ENCODE results near the gene DCUN1D4.
A peak's percentile ranks its signal among the peaks of the same experiment; 100 is the strongest.

DCUN1D4 gene

GRCh38 chr4:51853027-51853682 is 10.2 kb downstream of the DCUN1D4 start:
- peak in 1 of 56 donors; percentile 5 for DNase-seq

GRCh38 chr4:51855270-51855669 is 12.3 kb downstream of the DCUN1D4 start:
- DNase-seq: no peak

GRCh38 chr4:51855751-51856150 is 12.8 kb downstream of the DCUN1D4 start:
- DNase-seq: no peak

- no peak for DNase-seq
Observed at GRCh38 chr4:51858605-51859202, 15.8 kb downstream of the DCUN1D4 start.

GRCh38 chr4:51859476-51860031 is 16.6 kb downstream of the DCUN1D4 start:
- no peak for DNase-seq

- no peak for DNase-seq
Observed at GRCh38 chr4:51862199-51862598, 19.2 kb downstream of the DCUN1D4 start.

- DNase-seq: no peak
Observed at GRCh38 chr4:51862781-51863180, 19.8 kb downstream of the DCUN1D4 start.

- no peak for DNase-seq
Observed at GRCh38 chr4:51865717-51866116, 22.8 kb downstream of the DCUN1D4 start.

GRCh38 chr4:51866835-51867234 is 23.9 kb downstream of the DCUN1D4 start:
- DNase-seq: no peak

- no peak for DNase-seq
Observed at GRCh38 chr4:51867689-51868448, 24.9 kb downstream of the DCUN1D4 start.

GRCh38 chr4:51868449-51868847 is 25.5 kb downstream of the DCUN1D4 start:
- DNase-seq: no peak

GRCh38 chr4:51870441-51871188 is 27.7 kb downstream of the DCUN1D4 start:
- DNase-seq: no peak

- DNase-seq: no peak
Observed at GRCh38 chr4:51872283-51872997, 29.5 kb downstream of the DCUN1D4 start.

- DNase-seq: no peak
Observed at GRCh38 chr4:51874551-51874950, 31.6 kb downstream of the DCUN1D4 start.

- no peak for DNase-seq
Observed at GRCh38 chr4:51878431-51878830, 35.5 kb downstream of the DCUN1D4 start.

- DNase-seq: no peak
Observed at GRCh38 chr4:51880016-51880915, 37.3 kb downstream of the DCUN1D4 start.

- DNase-seq: no peak
Observed at GRCh38 chr4:51884055-51884454, 41.1 kb downstream of the DCUN1D4 start.

- DNase-seq: no peak
Observed at GRCh38 chr4:51884606-51885005, 41.7 kb downstream of the DCUN1D4 start.

- no peak for DNase-seq
Observed at GRCh38 chr4:51885363-51885762, 42.4 kb downstream of the DCUN1D4 start.

- DNase-seq: no peak
Observed at GRCh38 chr4:51890760-51891159, 47.8 kb downstream of the DCUN1D4 start.

All from nucleus accumbens (tissue), 56 donors.